PC-9 (cell line): ENCODE measurements around the gene BAK1. TPM values are rescaled to one million over a fixed set of nuclear protein-coding genes. Genes with fewer than 3 reads are reported as not detected.
A peak's percentile ranks its signal among the peaks of the same experiment; 100 is the strongest.

Experiments
- BruUV-seq: library from RNA; stranded (reverse); fragments of 400-500 nt; replicated peaks from 2 replicates; lab custom pipeline; 2021; lab: Mats Ljungman, UMichigan
- CTCF ChIA-PET: fragments of 300-600 bp; sonication (Branson Sonifier 250); formaldehyde crosslinking; loops from one replicate; lab custom pipeline; 2022; ENCODE audit warnings: antibody characterized with exemption; lab: Charles Lee
- POLR2A ChIA-PET: fragments of 300-600 bp; sonication (Branson Sonifier 250); formaldehyde crosslinking; loops from one replicate; lab custom pipeline; 2022; ENCODE audit warnings: antibody characterized with exemption; ENCODE audit not compliant: unreplicated experiment; lab: Charles Lee
- DNase-seq, 2 experiments: peaks; one replicate each; pipeline versions ENCODE4 v3.0.0 to v3.0.0-alpha.2; 2015 to 2022; ENCODE audit warnings: mixed read lengths in 1 of 2
- H2AFZ ChIP-seq: fragments of 200-600 bp; sonication (generic); 2 replicates; pipeline ENCODE4 v1.8.1; 2017; ENCODE audit warnings: antibody characterized with exemption
- H3F3A ChIP-seq: fragments of 200-600 bp; sonication (generic); 2 replicates; pipeline ENCODE4 v1.8.1; 2017; ENCODE audit warnings: antibody characterized with exemption, mild to moderate bottlenecking, low read depth; ENCODE audit not compliant: insufficient read depth
- H3K27ac ChIP-seq: fragments of 200-600 bp; sonication (generic); 2 replicates; pipeline ENCODE4 v1.6.1; 2016; ENCODE audit warnings: mixed run types
- H3K27me3 ChIP-seq: fragments of 200-600 bp; sonication (generic); 2 replicates; pipeline ENCODE4 v1.6.1; 2016; ENCODE audit warnings: low read depth, mixed run types; ENCODE audit not compliant: insufficient read depth
- H3K36me3 ChIP-seq: fragments of 200-600 bp; sonication (generic); 2 replicates; pipeline ENCODE4 v1.6.1; 2016; ENCODE audit warnings: low read depth, mixed run types
- H3K4me1 ChIP-seq: fragments of 200-600 bp; sonication (generic); replicated peaks from 2 replicates; pipeline ENCODE4 v1.6.1; 2016; ENCODE audit warnings: mixed run types; ENCODE audit not compliant: insufficient read depth
- H3K4me2 ChIP-seq: fragments of 200-600 bp; sonication (generic); 2 replicates; pipeline ENCODE4 v1.6.1; 2017; ENCODE audit warnings: mixed run types
- H3K4me3 ChIP-seq: fragments of 200-600 bp; sonication (generic); 2 replicates; pipeline ENCODE4 v1.6.1; 2016; ENCODE audit warnings: mixed run types
- H3K79me2 ChIP-seq: fragments of 200-600 bp; sonication (generic); 2 replicates; pipeline ENCODE4 v1.6.1; 2017; ENCODE audit warnings: low read depth, mixed run types
- H3K9me2 ChIP-seq: fragments of 200-600 bp; sonication (generic); 2 replicates; pipeline ENCODE4 v1.8.1; 2017; ENCODE audit warnings: mild to moderate bottlenecking; ENCODE audit not compliant: insufficient read depth
- H3K9me3 ChIP-seq: fragments of 200-600 bp; sonication (generic); 2 replicates; pipeline ENCODE4 v1.8.1; 2016; ENCODE audit warnings: low read depth; ENCODE audit not compliant: insufficient read depth
- H4K20me1 ChIP-seq: fragments of 200-600 bp; sonication (generic); 2 replicates; pipeline ENCODE4 v1.8.1; 2017; ENCODE audit not compliant: insufficient read depth
- CTCF ChIP-seq: fragments of 200-600 bp; sonication (generic); conservative IDR thresholded peaks from 2 replicates; pipeline ENCODE4 v1.6.1; 2017; ENCODE audit warnings: mixed run types, antibody characterized with exemption, mild to moderate bottlenecking, moderate library complexity
- EZH2 ChIP-seq: fragments of 200-600 bp; sonication (generic); IDR thresholded peaks from 2 replicates; pipeline ENCODE4 v1.8.0; 2017; ENCODE audit warnings: antibody characterized with exemption, low read depth
- intact Hi-C: fragments of 100-400 bp; cut with micrococcal nuclease; formaldehyde crosslinking; loops from one replicate; pipeline ENCODE4 v1.10.0; 2022; ENCODE audit not compliant: unreplicated experiment
- total RNA-seq: library from RNA; stranded (reverse); gene quantifications from 2 replicates; pipeline ENCODE4 v1.2.3, GENCODE V29; 2021

BAK1 gene
- total RNA-seq, 1 experiment from 2014 or later = 28.4 TPM

DNA sequence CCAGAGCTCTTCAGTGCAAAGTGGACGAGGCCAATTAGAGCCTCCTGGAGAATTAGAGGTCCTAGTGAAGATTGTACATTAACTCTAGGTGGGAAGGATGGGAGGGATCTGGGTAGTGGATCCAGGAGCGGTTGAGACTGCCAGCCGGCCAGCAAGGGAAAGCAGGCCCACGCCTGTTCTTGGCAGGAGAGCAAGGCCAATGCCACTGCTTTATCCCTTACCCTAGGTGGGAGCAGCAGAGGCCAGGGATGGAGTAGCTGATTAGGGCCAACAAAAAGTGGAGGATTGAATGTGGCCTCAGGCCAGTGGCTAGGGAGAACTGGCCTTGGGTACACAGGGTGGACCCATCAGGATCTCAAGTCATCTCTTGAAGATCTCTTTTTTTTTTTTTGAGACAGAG lies 44.8 kb upstream of the BAK1 start:
- peaks cover 21% of the 10 kb centered on the region for H3K36me3 ChIP-seq
- H2AFZ ChIP-seq = no peak overlapping the region
- no peak overlapping the region for H3K27ac ChIP-seq
- H3K79me2 ChIP-seq = peaks cover 86% of the 10 kb centered on the region
- H3K4me3 ChIP-seq = no peak overlapping the region
- TF ChIP-seq EZH2 = no peak
- no peak for TF ChIP-seq CTCF
- no peaks in the 10 kb centered on the region for H3K9me3 ChIP-seq
- intact Hi-C loops = no loop called here
- no TSS peak for BruUV-seq
- peaks cover 39% of the 10 kb centered on the region for H3K4me1 ChIP-seq
- 0 out of 2 replicates have a peak overlapping the region, but pooled peaks have one; percentile 87 for H3K4me2 ChIP-seq
- no peaks in the 10 kb centered on the region for H3K9me2 ChIP-seq
- ChIA-PET CTCF (no interaction called here), POLR2A (no interaction called here)
- no peaks in the 10 kb centered on the region for H3K27me3 ChIP-seq
- peaks cover 47% of the 10 kb centered on the region for H4K20me1 ChIP-seq
- DNase-seq = no peak
- H3F3A ChIP-seq = peaks cover 45% of the 10 kb centered on the region

DNA sequence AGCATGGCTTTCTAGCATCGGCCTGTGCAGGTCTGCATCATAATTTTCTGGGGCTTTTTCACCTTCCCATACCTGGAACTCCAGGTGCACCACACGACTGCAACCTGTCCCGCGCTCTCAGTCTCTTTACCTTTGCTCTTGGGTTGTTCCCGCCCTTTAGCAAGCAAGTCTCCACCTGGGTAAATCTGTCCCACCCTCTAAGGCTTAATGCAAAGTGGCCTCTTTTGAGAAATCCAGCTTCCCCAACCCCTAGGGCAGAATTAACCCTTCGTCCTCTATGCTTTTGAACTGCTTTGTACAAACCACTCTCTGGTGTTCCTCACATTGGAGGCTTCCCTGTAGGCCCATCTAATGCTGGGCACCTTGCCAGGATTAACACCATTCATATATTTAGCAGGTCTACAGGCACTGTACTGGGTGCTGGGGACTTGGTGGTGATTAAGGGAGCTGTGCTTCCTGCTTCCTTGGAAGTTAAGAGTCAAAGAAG lies 43.9 kb upstream of the BAK1 start:
- no TSS peak for BruUV-seq
- Histone ChIP-seq H3K79me2 (peaks cover 77% of the 10 kb centered on the region), H2AFZ (no peak overlapping the region), H3K36me3 (peaks cover 19% of the 10 kb centered on the region), H3K4me2 (peak overlapping the region; percentile 87), H3K4me3 (no peak overlapping the region; the same call in 1 of the 2 replicates), H3K27ac (no peak overlapping the region; the same call in 1 of the 2 replicates), H3F3A (peaks cover 49% of the 10 kb centered on the region), H3K9me3 (no peaks in the 10 kb centered on the region), H3K4me1 (peaks cover 48% of the 10 kb centered on the region), H3K27me3 (no peaks in the 10 kb centered on the region), H4K20me1 (peaks cover 40% of the 10 kb centered on the region), H3K9me2 (no peaks in the 10 kb centered on the region)
- intact Hi-C loops = no loop called here
- TF ChIP-seq EZH2 (no peak), CTCF (no peak)
- CTCF ChIA-PET = no interaction called here
- DNase-seq = no peak
- POLR2A ChIA-PET = no interaction called here

- peak; percentile 55 to 71 for DNase-seq
- Histone ChIP-seq H2AFZ (no peak overlapping the region), H3K36me3 (peaks cover 13% of the 10 kb centered on the region), H3K27me3 (no peaks in the 10 kb centered on the region), H3F3A (peaks cover 50% of the 10 kb centered on the region), H3K4me3 (peak overlapping the region; percentile 100), H3K4me1 (peaks cover 44% of the 10 kb centered on the region), H3K79me2 (peaks cover 65% of the 10 kb centered on the region), H3K4me2 (peak overlapping the region; percentile 87), H3K27ac (peak overlapping the region; percentile 78), H3K9me3 (no peaks in the 10 kb centered on the region), H3K9me2 (no peaks in the 10 kb centered on the region), H4K20me1 (peaks cover 34% of the 10 kb centered on the region)
- CTCF ChIA-PET = interaction anchor here (0.6 kb wide), 1 partner anchor 82 kb away, joined by 4 read pairs; no protein-coding TSS in a partner anchor
- TF ChIP-seq EZH2 (no peak), CTCF (no peak)
- POLR2A ChIA-PET = interaction anchor here (0.6 kb wide), 1 partner anchor 231 kb away, joined by 3 read pairs; no protein-coding TSS in a partner anchor
- intact Hi-C loops = no loop called here
- BruUV-seq = TSS peak; percentile 20
These were observed 42.7 kb upstream of the BAK1 start for GRCh38 chr6:33622456-33623431.
